ENCODE measurements around the gene RASSF5. TPM values are rescaled to one million over a fixed set of nuclear protein-coding genes. Genes with fewer than 3 reads are reported as not detected.

Gene RASSF5
- total and polyA plus RNA-seq, 2 donors (not counting 1 experiment from before 2014, with no cell fraction given): 69.7 to 146 TPM

- Histone ChIP-seq H2AFZ (ENCODE audit: insufficient read depth, low read depth, low read length, poor library complexity, severe bottlenecking) (no peak overlapping the region), H3K4me1 (ENCODE audit: control insufficient read depth in 2 of 2, insufficient read depth in 2 of 2, low read length in 2 of 2) (peaks cover 8 to 12% of the 10 kb centered on the region in 2 donors), H3K36me3 (replicated peaks in 1 of 2; ENCODE audit: control extremely low read depth in 1 of 2, control insufficient read depth in 1 of 2, extremely low read depth in 1 of 2, insufficient read depth in 2 of 2, low read length in 1 of 2) (peaks cover 5 to 51% of the 10 kb centered on the region in 2 experiments), H3K9me3 (ENCODE audit: control extremely low read depth in 1 of 3, control insufficient read depth in 2 of 3, insufficient read depth in 1 of 3, low read length in 2 of 3) (no peaks in the 10 kb centered on the region), H3K79me2 (ENCODE audit: control insufficient read depth, insufficient read depth, low read length) (peaks cover 6% of the 10 kb centered on the region), H4K20me1 (ENCODE audit: control insufficient read depth, insufficient read depth, low read length, poor library complexity, severe bottlenecking) (no peaks in the 10 kb centered on the region), H3K27me3 (replicated peaks in 1 of 4; ENCODE audit: control extremely low read depth in 1 of 4, control insufficient read depth in 3 of 4, insufficient read depth in 4 of 4, low read length in 3 of 4) (no peaks in the 10 kb centered on the region), H3K4me2 (replicated peaks; ENCODE audit: low read depth, low read length, poor library complexity, severe bottlenecking) (no peak overlapping the region), H3K4me3 (ENCODE audit: control extremely low read depth in 1 of 5, extremely low read depth in 1 of 5, insufficient read depth in 1 of 5, low read depth in 2 of 5, low read length in 4 of 5) (no peak overlapping the region), H3K27ac (ENCODE audit: low read length in 2 of 2) (no peak overlapping the region), H3K9ac (ENCODE audit: low read length) (no peak overlapping the region)
- Mint-ChIP-seq H3K4me3 (no peak overlapping the region), H3K4me1 (peaks cover 19% of the 10 kb centered on the region), H3K27me3 (no peaks in the 10 kb centered on the region), H3K9me3 (ENCODE audit: insufficient read depth) (no peaks in the 10 kb centered on the region), H3K27ac (peak overlapping the region; percentile 28)
- 71% methylated on average over 2 of the region's 7 CpGs for WGBS (ENCODE audit: insufficient coverage)
- ATAC-seq (ENCODE audit: low read depth): no peak
- peak; percentile 67 for DNase-seq
- intact Hi-C loops (cut with micrococcal nuclease): loop anchor here (1.0 kb wide), 2 partner anchors 56 to 374 kb away; no protein-coding TSS in a partner anchor
- CTCF ChIA-PET: interaction anchor here (0.7 to 7.2 kb wide), 15 partner anchors 16 to 374 kb away, joined by 3 to 48 read pairs (median 3); no protein-coding TSS in a partner anchor
- TF ChIP-seq, protein P1, sequence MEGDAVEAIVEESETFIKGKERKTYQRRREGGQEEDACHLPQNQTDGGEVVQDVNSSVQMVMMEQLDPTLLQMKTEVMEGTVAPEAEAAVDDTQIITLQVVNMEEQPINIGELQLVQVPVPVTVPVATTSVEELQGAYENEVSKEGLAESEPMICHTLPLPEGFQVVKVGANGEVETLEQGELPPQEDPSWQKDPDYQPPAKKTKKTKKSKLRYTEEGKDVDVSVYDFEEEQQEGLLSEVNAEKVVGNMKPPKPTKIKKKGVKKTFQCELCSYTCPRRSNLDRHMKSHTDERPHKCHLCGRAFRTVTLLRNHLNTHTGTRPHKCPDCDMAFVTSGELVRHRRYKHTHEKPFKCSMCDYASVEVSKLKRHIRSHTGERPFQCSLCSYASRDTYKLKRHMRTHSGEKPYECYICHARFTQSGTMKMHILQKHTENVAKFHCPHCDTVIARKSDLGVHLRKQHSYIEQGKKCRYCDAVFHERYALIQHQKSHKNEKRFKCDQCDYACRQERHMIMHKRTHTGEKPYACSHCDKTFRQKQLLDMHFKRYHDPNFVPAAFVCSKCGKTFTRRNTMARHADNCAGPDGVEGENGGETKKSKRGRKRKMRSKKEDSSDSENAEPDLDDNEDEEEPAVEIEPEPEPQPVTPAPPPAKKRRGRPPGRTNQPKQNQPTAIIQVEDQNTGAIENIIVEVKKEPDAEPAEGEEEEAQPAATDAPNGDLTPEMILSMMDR (IDR thresholded peaks at IDR 0.05): peak; percentile 86
- no peak for TF ChIP-seq EZH2 (IDR thresholded peaks at IDR 0.05; ENCODE audit: borderline replicate concordance, insufficient read depth, low read depth, low read length, poor library complexity, severe bottlenecking)
- POLR2A ChIA-PET: interaction anchor here (0.7 kb wide), 1 partner anchor 374 kb away, joined by 5 read pairs; no protein-coding TSS in a partner anchor
Observed at GRCh38 chr1:206608108-206608698, 100.9 kb downstream of the RASSF5 start.

Data from B cell (primary cell).